GM23338 (cell line): ENCODE data around the gene LSM11. TPM values are rescaled to one million over a fixed set of nuclear protein-coding genes. Genes with fewer than 3 reads are reported as not detected.

ENCODE experiments used
- ATAC-seq: fragments of 200-7000 bp; cut with Tn5 transposase; 3 replicates; pipeline ENCODE4 v1.9.1; 2020
- DNase-seq: peaks from one replicate; pipeline ENCODE4 v3.0.0-alpha.2; 2015; ENCODE audit warnings: low spot score
- H2AFZ ChIP-seq: fragments of 200-600 bp; sonication (generic); 2 replicates; pipeline ENCODE4 v1.8.0; 2016; ENCODE audit warnings: antibody characterized with exemption, mild to moderate bottlenecking, moderate library complexity
- H3F3A ChIP-seq: fragments of 200-600 bp; sonication (generic); replicated peaks from 2 replicates; pipeline ENCODE4 v1.8.0; 2017; ENCODE audit warnings: antibody characterized with exemption, mixed run types, low read depth
- H3K27ac ChIP-seq: fragments of 200-600 bp; sonication (generic); 2 replicates; pipeline ENCODE4 v1.6.1; 2016; ENCODE audit warnings: low read depth
- H3K27me3 ChIP-seq: fragments of 200-600 bp; sonication (generic); 2 replicates; pipeline ENCODE4 v1.8.0; 2016; ENCODE audit warnings: mild to moderate bottlenecking, mixed run types, moderate library complexity; ENCODE audit not compliant: insufficient read depth
- H3K36me3 ChIP-seq: fragments of 200-600 bp; sonication (generic); 2 replicates; pipeline ENCODE4 v1.8.0; 2016; ENCODE audit warnings: mild to moderate bottlenecking; ENCODE audit not compliant: insufficient read depth
- H3K4me1 ChIP-seq: fragments of 200-600 bp; sonication (generic); 2 replicates; pipeline ENCODE4 v1.8.0; 2016; ENCODE audit warnings: mild to moderate bottlenecking, moderate library complexity; ENCODE audit not compliant: insufficient read depth
- H3K4me2 ChIP-seq: fragments of 200-600 bp; sonication (generic); 2 replicates; pipeline ENCODE4 v1.7.1; 2017; ENCODE audit warnings: mixed run types
- H3K4me3 ChIP-seq: fragments of 200-600 bp; sonication (generic); 2 replicates; pipeline ENCODE4 v1.6.1; 2016; ENCODE audit warnings: mixed run types
- H3K79me2 ChIP-seq: fragments of 200-600 bp; sonication (generic); replicated peaks from 2 replicates; pipeline ENCODE4 v1.8.0; 2017; ENCODE audit warnings: mild to moderate bottlenecking; ENCODE audit not compliant: insufficient read depth
- H3K9me2 ChIP-seq: fragments of 200-600 bp; sonication (generic); 2 replicates; pipeline ENCODE4 v1.8.0; 2017; ENCODE audit not compliant: insufficient read depth
- H4K20me1 ChIP-seq: fragments of 200-600 bp; sonication (generic); replicated peaks from 2 replicates; pipeline ENCODE4 v1.8.0; 2017; ENCODE audit warnings: mild to moderate bottlenecking; ENCODE audit not compliant: insufficient read depth
- H3K27ac Mint-ChIP-seq: 2 replicates; pipeline ENCODE4 v1.8.0; 2020; ENCODE audit warnings: inconsistent platforms, mild to moderate bottlenecking, moderate library complexity, mixed read lengths
- H3K27me3 Mint-ChIP-seq: 3 replicates; pipeline ENCODE4 v1.8.0; 2022; ENCODE audit warnings: low read depth, mild to moderate bottlenecking, moderate library complexity, mixed read lengths, inconsistent platforms; ENCODE audit not compliant: insufficient read depth, poor library complexity
- H3K36me3 Mint-ChIP-seq: 3 replicates; pipeline ENCODE4 v1.8.0; 2021; ENCODE audit warnings: low read depth, mild to moderate bottlenecking, inconsistent platforms, moderate library complexity, mixed read lengths
- H3K4me1 Mint-ChIP-seq: 3 replicates; pipeline ENCODE4 v1.8.0; 2020; ENCODE audit warnings: mild to moderate bottlenecking, inconsistent platforms, mixed read lengths
- H3K4me3 Mint-ChIP-seq: 3 replicates; pipeline ENCODE4 v1.8.0; 2021; ENCODE audit warnings: moderate library complexity, mild to moderate bottlenecking, inconsistent platforms, mixed read lengths
- H3K9me3 Mint-ChIP-seq: 3 replicates; pipeline ENCODE4 v1.8.0; 2020; ENCODE audit warnings: moderate library complexity, mild to moderate bottlenecking, inconsistent platforms, mixed read lengths
- CREB1 ChIP-seq: fragments of 250-450 bp; sonication (Bioruptor Pico); IDR thresholded peaks from 2 replicates; pipeline ENCODE4 v1.5.0; 2020; ENCODE audit warnings: low read depth, mild to moderate bottlenecking, moderate library complexity
- CTCF ChIP-seq, 2 experiments: fragments of 200-600 bp in 1 of 2; sonication (generic) in 1 of 2; conservative IDR thresholded peaks; 2 replicates each; pipeline versions ENCODE4 v1.5.1 to v1.6.1; 2016 to 2017; ENCODE audit warnings: antibody characterized with exemption in 2 of 2, low read depth in 2 of 2, mild to moderate bottlenecking in 2 of 2, moderate library complexity in 1 of 2
- ETS1 ChIP-seq: IDR thresholded peaks from 2 replicates; pipeline ENCODE4 v1.6.1; 2016; ENCODE audit warnings: antibody characterized with exemption
- EZH2 ChIP-seq: fragments of 200-600 bp; sonication (generic); IDR thresholded peaks from one replicate; pipeline ENCODE4 v1.8.0; 2017; ENCODE audit warnings: antibody characterized with exemption, mild to moderate bottlenecking, low read depth; ENCODE audit not compliant: unreplicated experiment
- EZH2phosphoT487 ChIP-seq: fragments of 200-600 bp; sonication (generic); IDR thresholded peaks from one replicate; pipeline ENCODE4 v1.8.1; 2018; ENCODE audit warnings: antibody characterized with exemption; ENCODE audit not compliant: unreplicated experiment
- JUNB ChIP-seq: IDR thresholded peaks from one replicate; pipeline ENCODE4 v1.6.1; 2016; ENCODE audit warnings: antibody characterized with exemption; ENCODE audit not compliant: unreplicated experiment
- NANOG ChIP-seq: IDR thresholded peaks from 2 replicates; pipeline ENCODE4 v1.6.1; 2016; ENCODE audit warnings: antibody characterized with exemption, borderline replicate concordance
- STAT1 ChIP-seq: IDR thresholded peaks from one replicate; pipeline ENCODE4 v1.6.1; 2016; ENCODE audit warnings: antibody characterized with exemption; ENCODE audit not compliant: unreplicated experiment
- ZNF114 ChIP-seq: fragments of 250-450 bp; sonication (Bioruptor Pico); IDR thresholded peaks from 2 replicates; pipeline ENCODE4 v1.5.0; 2020; ENCODE audit warnings: mild to moderate bottlenecking, moderate library complexity
- ZNF331 ChIP-seq: fragments of 250-450 bp; sonication (Bioruptor Pico); IDR thresholded peaks from 2 replicates; pipeline ENCODE4 v1.5.0; 2020; ENCODE audit warnings: low read depth, mild to moderate bottlenecking, moderate library complexity
- ZNF462 ChIP-seq: fragments of 250-450 bp; sonication (Bioruptor Pico); IDR thresholded peaks from 2 replicates; pipeline ENCODE4 v1.5.0; 2020; ENCODE audit warnings: mild to moderate bottlenecking, moderate library complexity
- polyA plus RNA-seq: library from polyadenylated mRNA; unstranded; fragments of >200 nt; fragmentation: Nextera tagmentation; extraction: Ambion mirVana; gene quantifications from 2 replicates; pipeline ENCODE4 v1.2.1, GENCODE V29; 2016
- total RNA-seq: library from RNA; depleted of rRNA; stranded (reverse); fragments of >200 nt; shearing (Covaris generic); gene quantifications from 2 replicates; pipeline ENCODE4 v1.2.3, GENCODE V29; 2014

The LSM11 gene
- total and polyA plus RNA-seq, 2 experiments from 2014 or later = 1.2 to 3.8 TPM

- H2AFZ ChIP-seq = no peak overlapping the region
- Mint-ChIP-seq H3K36me3 (no peaks in the 10 kb centered on the region; the same call in 2 of the 3 replicates), H3K4me1 (peaks cover 10% of the 10 kb centered on the region; the same call in 2 of the 3 replicates), H3K9me3 (no peaks in the 10 kb centered on the region; the same call in 2 of the 3 replicates), H3K4me3 (no peak overlapping the region), H3K27ac (no peak overlapping the region), H3K27me3 (peaks cover 7% of the 10 kb centered on the region)
- no peaks in the 10 kb centered on the region for H3K9me2 ChIP-seq
- no peak overlapping the region for H3K4me2 ChIP-seq
- no peak overlapping the region for H3K4me3 ChIP-seq
- no peaks in the 10 kb centered on the region for H3F3A ChIP-seq
- no peaks in the 10 kb centered on the region for H3K4me1 ChIP-seq
- TF ChIP-seq NANOG = no peak
- H3K36me3 ChIP-seq = no peaks in the 10 kb centered on the region
- H3K27me3 ChIP-seq = peaks cover 16% of the 10 kb centered on the region
- H3K79me2 ChIP-seq = no peaks in the 10 kb centered on the region
- H4K20me1 ChIP-seq = no peaks in the 10 kb centered on the region
- ATAC-seq = no peak
- no peak for DNase-seq
- no peak overlapping the region for H3K27ac ChIP-seq
Observed at GRCh38 chr5:157749462-157749799, 5.9 kb downstream of the LSM11 start.

DNA sequence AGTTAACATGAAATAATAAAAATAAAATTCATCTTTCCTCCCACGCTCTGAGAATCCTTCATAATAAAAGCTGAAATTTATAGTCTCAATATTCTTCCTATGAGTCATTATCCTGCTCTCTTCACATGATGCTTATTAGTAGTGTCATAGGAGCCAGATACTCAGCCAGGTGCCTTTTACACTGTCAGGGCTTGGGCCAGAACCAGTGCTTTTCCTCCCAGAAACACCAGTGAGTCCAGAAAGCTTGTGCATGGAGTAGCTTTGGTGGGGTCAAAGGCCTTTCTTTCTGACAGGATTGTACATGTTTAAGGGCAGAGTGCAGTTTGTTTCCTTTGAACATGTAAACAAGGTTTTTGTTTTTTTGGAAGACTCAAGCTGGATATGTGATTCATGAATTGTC, 6.8 kb downstream of the LSM11 start:
- no peak for ATAC-seq
- TF ChIP-seq EZH2phosphoT487 (no peak), NANOG (no peak), STAT1 (no peak), EZH2 (no peak), CTCF (conservative IDR thresholded peaks at IDR 0.05; ENCODE audit: low read depth in 2 of 2) (no peak), CREB1 (CRISPR knock-in tag) (no peak), ZNF114 (no peak), ZNF331 (CRISPR knock-in tag) (no peak), JUNB (no peak), ETS1 (no peak), ZNF462 (CRISPR knock-in tag) (no peak)

More for the DNA sequence above, 6.8 kb downstream of the LSM11 start:
- Histone ChIP-seq H3K27ac (no peak overlapping the region), H3K79me2 (no peaks in the 10 kb centered on the region), H3K36me3 (no peaks in the 10 kb centered on the region), H2AFZ (no peak overlapping the region), H3K4me3 (no peak overlapping the region), H3K4me2 (no peak overlapping the region), H3K27me3 (peaks cover 7% of the 10 kb centered on the region), H4K20me1 (no peaks in the 10 kb centered on the region), H3K9me2 (no peaks in the 10 kb centered on the region), H3K4me1 (no peaks in the 10 kb centered on the region), H3F3A (no peaks in the 10 kb centered on the region)
- no peaks in the 10 kb centered on the region; the same call in 2 of the 3 replicates for H3K36me3 Mint-ChIP-seq
- peaks cover 3% of the 10 kb centered on the region for H3K27me3 Mint-ChIP-seq
- H3K27ac Mint-ChIP-seq = no peak overlapping the region
- H3K4me3 Mint-ChIP-seq = no peak overlapping the region
- peaks cover 8% of the 10 kb centered on the region; the same call in 2 of the 3 replicates for H3K4me1 Mint-ChIP-seq
- no peak for DNase-seq
- H3K9me3 Mint-ChIP-seq = no peaks in the 10 kb centered on the region; the same call in 2 of the 3 replicates
